ENCODE measurements around the gene MGMT. TPM values are rescaled to one million over a fixed set of nuclear protein-coding genes. Genes with fewer than 3 reads are reported as not detected.

Gene MGMT
- total and polyA plus RNA-seq, 2 donors from 2014 or later = 25.9 to 70.0 TPM

DNA sequence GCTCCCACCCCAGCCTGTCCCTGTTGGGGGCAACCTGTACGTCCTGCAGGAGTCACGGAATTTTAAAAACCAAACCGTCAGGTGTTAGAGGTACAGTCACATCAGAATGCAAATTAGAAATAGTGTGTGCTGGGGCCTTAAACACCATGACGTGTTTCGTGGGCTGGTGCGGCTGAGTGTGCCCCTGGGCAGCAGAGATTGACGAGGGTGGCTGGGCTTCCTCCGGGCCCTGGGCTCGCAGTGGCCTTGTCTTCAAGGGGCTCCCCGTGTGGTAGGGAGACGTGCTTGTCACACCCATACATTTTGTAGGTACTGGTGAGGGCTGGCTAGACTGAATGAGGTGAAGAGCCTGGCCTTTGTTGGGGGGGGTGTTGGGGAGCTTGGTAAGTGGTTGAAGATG is 7.6 kb downstream of the MGMT start:
- intact Hi-C loops (cut with DNase I) = no loop called here
- Histone ChIP-seq H3K4me3 (ENCODE audit: low read length in 3 of 3) (no peak overlapping the region), H3K36me3 (ENCODE audit: control insufficient read depth in 2 of 3, insufficient read depth in 3 of 3, low read length in 3 of 3) (no peaks in the 10 kb centered on the region), H3K9ac (ENCODE audit: low read length in 3 of 3) (no peak overlapping the region), H3K9me3 (ENCODE audit: control insufficient read depth in 2 of 3, insufficient read depth in 1 of 3, low read length in 3 of 3) (no peaks in the 10 kb centered on the region), H3K27ac (ENCODE audit: low read depth in 2 of 2, low read length in 2 of 2) (no peak overlapping the region), H3K4me1 (ENCODE audit: control insufficient read depth in 2 of 3, insufficient read depth in 2 of 3, low read depth in 1 of 3, low read length in 3 of 3) (peaks cover 0 to 3% (median 0%) of the 10 kb centered on the region in 3 donors), H3K27me3 (ENCODE audit: control insufficient read depth, insufficient read depth, low read length) (no peaks in the 10 kb centered on the region)
- FAIRE-seq (no peak), DNase-seq (no peak)
- TF ChIP-seq, protein P1, sequence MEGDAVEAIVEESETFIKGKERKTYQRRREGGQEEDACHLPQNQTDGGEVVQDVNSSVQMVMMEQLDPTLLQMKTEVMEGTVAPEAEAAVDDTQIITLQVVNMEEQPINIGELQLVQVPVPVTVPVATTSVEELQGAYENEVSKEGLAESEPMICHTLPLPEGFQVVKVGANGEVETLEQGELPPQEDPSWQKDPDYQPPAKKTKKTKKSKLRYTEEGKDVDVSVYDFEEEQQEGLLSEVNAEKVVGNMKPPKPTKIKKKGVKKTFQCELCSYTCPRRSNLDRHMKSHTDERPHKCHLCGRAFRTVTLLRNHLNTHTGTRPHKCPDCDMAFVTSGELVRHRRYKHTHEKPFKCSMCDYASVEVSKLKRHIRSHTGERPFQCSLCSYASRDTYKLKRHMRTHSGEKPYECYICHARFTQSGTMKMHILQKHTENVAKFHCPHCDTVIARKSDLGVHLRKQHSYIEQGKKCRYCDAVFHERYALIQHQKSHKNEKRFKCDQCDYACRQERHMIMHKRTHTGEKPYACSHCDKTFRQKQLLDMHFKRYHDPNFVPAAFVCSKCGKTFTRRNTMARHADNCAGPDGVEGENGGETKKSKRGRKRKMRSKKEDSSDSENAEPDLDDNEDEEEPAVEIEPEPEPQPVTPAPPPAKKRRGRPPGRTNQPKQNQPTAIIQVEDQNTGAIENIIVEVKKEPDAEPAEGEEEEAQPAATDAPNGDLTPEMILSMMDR (IDR thresholded peaks at IDR 0.05; ENCODE audit: borderline replicate concordance, extremely low read depth, insufficient read depth) = no peak

DNA sequence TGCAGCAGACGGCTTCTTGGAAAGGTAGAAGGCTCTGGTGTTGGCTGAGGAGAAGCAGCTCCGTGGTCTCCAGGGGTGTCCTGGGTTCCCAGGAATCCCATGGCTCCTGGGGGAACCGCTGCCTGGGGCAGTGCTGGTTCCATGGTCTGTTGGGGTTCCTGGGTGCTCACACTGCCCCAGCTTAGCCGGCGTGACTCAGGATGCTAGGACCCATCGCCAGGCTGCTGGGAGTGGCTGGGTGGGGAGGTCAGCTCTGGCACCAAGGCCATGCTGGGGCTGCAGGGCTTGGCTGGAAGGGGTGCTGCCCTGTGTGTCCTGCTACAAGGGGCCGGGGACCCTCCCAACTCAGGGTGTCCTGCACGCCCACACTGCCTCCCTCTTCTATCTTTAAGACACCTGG is 9.4 kb downstream of the MGMT start:
- no peak overlapping the region for H3K4me3 ChIP-seq (ENCODE audit: low read length in 3 of 3)
- intact Hi-C loops (cut with DNase I) = no loop called here
- no peak for FAIRE-seq

DNA sequence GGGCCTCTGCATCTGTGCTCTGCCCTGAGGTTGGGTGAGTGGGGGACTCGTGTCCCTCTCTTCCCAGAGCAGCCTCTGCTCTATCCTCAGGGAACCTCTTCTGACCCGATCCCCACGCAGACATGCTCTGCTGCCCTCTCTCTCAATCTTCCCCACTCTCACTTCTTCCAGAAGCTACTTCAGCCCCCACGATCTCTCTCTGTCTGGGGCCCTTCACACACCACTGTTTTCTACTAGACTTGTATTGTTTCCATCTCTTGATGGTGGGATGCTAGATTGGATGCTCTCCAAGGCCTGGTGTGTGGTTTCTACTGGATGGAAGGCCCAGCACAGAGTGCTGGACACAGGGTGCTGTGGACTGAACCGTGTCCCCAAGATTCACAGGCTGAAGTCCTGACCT is 10.0 kb downstream of the MGMT start:
- H3K36me3 ChIP-seq (ENCODE audit: control insufficient read depth in 2 of 3, insufficient read depth in 3 of 3, low read length in 3 of 3) = no peaks in the 10 kb centered on the region
- TF ChIP-seq, protein P1 (IDR thresholded peaks at IDR 0.05; ENCODE audit: borderline replicate concordance, extremely low read depth, insufficient read depth) = no peak
- peaks cover 0 to 3% (median 0%) of the 10 kb centered on the region in 3 donors for H3K4me1 ChIP-seq (ENCODE audit: control insufficient read depth in 2 of 3, insufficient read depth in 2 of 3, low read depth in 1 of 3, low read length in 3 of 3)
- H3K27me3 ChIP-seq (ENCODE audit: control insufficient read depth, insufficient read depth, low read length) = no peaks in the 10 kb centered on the region
- intact Hi-C loops (cut with DNase I) = no loop called here
- no peak overlapping the region for H3K4me3 ChIP-seq (ENCODE audit: low read length in 3 of 3)
- H3K27ac ChIP-seq (ENCODE audit: low read depth in 2 of 2, low read length in 2 of 2) = no peak overlapping the region
- H3K9ac ChIP-seq (ENCODE audit: low read length in 3 of 3) = no peak overlapping the region
- DNase-seq (no peak), FAIRE-seq (no peak)
- no peaks in the 10 kb centered on the region for H3K9me3 ChIP-seq (ENCODE audit: control insufficient read depth in 2 of 3, insufficient read depth in 1 of 3, low read length in 3 of 3)

More for the DNA sequence above, 9.4 kb downstream of the MGMT start:
- H3K9me3 ChIP-seq (ENCODE audit: control insufficient read depth in 2 of 3, insufficient read depth in 1 of 3, low read length in 3 of 3) = no peaks in the 10 kb centered on the region
- H3K4me1 ChIP-seq (ENCODE audit: control insufficient read depth in 2 of 3, insufficient read depth in 2 of 3, low read depth in 1 of 3, low read length in 3 of 3) = peaks cover 0 to 3% (median 0%) of the 10 kb centered on the region in 3 donors
- DNase-seq = no peak
- H3K27ac ChIP-seq (ENCODE audit: low read depth in 2 of 2, low read length in 2 of 2) = no peak overlapping the region
- TF ChIP-seq, protein P1 (IDR thresholded peaks at IDR 0.05; ENCODE audit: borderline replicate concordance, extremely low read depth, insufficient read depth) = no peak
- H3K36me3 ChIP-seq (ENCODE audit: control insufficient read depth in 2 of 3, insufficient read depth in 3 of 3, low read length in 3 of 3) = no peaks in the 10 kb centered on the region
- H3K9ac ChIP-seq (ENCODE audit: low read length in 3 of 3) = no peak overlapping the region
- no peaks in the 10 kb centered on the region for H3K27me3 ChIP-seq (ENCODE audit: control insufficient read depth, insufficient read depth, low read length)

DNA sequence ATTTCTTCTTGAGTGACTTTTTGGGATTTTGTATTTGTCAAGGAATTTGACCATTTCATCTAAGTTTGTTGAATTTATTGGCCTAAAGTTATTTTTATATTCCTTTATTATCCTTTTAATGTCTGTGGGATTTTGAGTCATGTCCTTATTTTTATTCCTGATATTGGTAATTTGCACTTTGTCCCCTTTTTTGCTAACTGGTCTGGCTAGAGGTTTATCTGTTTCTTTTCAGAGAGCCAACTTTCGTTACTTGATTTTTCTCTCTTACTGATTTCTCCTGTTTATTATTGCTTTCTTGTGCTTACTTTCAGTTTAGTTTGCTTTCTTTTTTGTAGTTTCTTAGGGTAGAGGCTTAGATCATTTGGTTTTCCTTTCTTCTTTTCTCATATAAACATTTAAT is 14.6 kb downstream of the MGMT start:
- Histone ChIP-seq H3K9ac (ENCODE audit: low read length in 3 of 3) (no peak overlapping the region), H3K36me3 (ENCODE audit: control insufficient read depth in 2 of 3, insufficient read depth in 3 of 3, low read length in 3 of 3) (no peaks in the 10 kb centered on the region), H3K9me3 (ENCODE audit: control insufficient read depth in 2 of 3, insufficient read depth in 1 of 3, low read length in 3 of 3) (peaks cover 3 to 22% (median 5%) of the 10 kb centered on the region in 3 donors), H3K27me3 (ENCODE audit: control insufficient read depth, insufficient read depth, low read length) (no peaks in the 10 kb centered on the region), H3K27ac (ENCODE audit: low read depth in 2 of 2, low read length in 2 of 2) (no peak overlapping the region), H3K4me1 (ENCODE audit: control insufficient read depth in 2 of 3, insufficient read depth in 2 of 3, low read depth in 1 of 3, low read length in 3 of 3) (no peaks in the 10 kb centered on the region), H3K4me3 (ENCODE audit: low read length in 3 of 3) (no peak overlapping the region)
- no peak for DNase-seq
- FAIRE-seq = no peak
- TF ChIP-seq, protein P1 (IDR thresholded peaks at IDR 0.05; ENCODE audit: borderline replicate concordance, extremely low read depth, insufficient read depth) = no peak
- intact Hi-C loops (cut with DNase I) = no loop called here
